Stimulated activated CD4-positive, alpha-beta T cell treated with anti-CD3 and anti-CD28 coated beads, TNF-alpha, amount 100 ng/mL, for 24 hours (primary cell): Measurements from ENCODE around the gene IQCN.

Source experiments
- DNase-seq, 3 experiments: peaks; one replicate each; pipeline ENCODE4 v3.0.0-alpha.2; 2020; ENCODE audit warnings: low read depth in 3 of 3

IQCN gene

DNA sequence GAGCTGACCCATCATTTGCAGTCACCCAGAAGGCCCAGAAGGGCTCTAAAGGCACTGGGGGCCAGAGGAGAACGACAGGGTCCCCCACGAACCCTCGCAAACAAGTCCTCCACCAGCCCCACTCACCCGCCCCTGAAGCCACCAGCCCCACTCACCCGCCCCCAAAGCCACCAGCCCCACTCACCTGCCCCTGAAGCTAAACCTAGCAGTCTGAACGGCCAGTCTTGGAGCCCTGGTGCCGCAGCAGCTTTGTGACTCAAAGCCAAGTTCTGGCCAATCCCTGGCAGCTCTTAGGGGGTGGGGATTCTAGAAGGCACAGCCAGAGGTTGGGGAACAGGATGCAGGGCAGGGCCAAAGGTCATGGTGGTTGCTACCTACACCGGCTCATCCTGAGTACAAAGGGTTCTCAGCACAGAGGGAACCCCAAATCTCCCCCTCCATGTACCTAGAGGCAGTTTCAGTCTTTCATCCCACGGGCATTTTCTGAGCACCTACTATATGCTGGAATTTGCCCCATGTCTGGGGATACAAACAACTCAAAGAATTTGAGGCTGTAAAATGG lies at the start of gene IQCN:
TSS of gene IQCN (minus strand) at position 234 of the 562 bp plus-strand sequence. CDS start 4,974 bp downstream, outside the sequence.
- no peak for DNase-seq

DNA sequence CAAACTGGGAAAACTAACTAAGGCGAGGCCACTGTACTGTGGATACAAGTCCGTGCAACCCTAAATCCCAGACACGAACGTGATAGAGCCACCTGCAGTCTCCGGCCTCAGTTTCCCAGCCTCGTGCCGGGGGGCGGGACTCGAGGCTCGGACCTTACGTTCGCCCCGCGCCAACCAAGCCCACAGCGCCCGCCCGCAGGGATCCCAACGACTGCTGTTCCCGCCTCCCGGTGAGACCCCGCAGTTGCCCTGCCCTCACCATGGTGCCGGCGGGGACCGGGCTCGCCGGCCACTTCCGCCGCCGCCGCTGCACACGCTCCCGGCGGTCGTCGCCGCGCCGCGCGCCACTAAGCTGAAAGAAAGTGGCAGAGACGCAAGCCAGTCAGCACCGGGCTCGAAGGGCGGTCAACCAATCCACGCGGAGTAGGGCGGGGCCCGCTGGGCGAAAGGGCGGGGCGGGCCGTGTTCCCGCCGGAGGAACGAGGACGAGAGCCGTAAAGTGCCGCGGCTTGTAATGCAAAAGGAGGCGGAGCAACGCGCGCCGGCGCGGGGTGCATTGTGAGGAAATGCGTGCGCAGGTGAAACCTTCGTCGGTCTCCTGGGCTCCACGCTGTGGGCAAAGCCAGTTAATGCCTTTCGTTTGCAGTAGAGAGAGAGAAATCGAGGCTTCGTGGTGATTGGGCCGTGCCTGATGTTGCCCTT lies 48.7 kb upstream of the IQCN start, which contains the start of gene LSM4:
TSS of gene LSM4 (minus strand) at position 318 of the 702 bp plus-strand sequence. CDS start at position 262, 56 bp downstream.
- peak; percentile 98 to 100 (median 99) for DNase-seq

- peak in 1 of 3 experiments; percentile 58 for DNase-seq
Measured at GRCh38 chr19:18322318-18322758, 48.1 kb upstream of the IQCN start.

GRCh38 chr19:18321734-18322102 lies 47.5 kb upstream of the IQCN start:
- no peak for DNase-seq

DNA sequence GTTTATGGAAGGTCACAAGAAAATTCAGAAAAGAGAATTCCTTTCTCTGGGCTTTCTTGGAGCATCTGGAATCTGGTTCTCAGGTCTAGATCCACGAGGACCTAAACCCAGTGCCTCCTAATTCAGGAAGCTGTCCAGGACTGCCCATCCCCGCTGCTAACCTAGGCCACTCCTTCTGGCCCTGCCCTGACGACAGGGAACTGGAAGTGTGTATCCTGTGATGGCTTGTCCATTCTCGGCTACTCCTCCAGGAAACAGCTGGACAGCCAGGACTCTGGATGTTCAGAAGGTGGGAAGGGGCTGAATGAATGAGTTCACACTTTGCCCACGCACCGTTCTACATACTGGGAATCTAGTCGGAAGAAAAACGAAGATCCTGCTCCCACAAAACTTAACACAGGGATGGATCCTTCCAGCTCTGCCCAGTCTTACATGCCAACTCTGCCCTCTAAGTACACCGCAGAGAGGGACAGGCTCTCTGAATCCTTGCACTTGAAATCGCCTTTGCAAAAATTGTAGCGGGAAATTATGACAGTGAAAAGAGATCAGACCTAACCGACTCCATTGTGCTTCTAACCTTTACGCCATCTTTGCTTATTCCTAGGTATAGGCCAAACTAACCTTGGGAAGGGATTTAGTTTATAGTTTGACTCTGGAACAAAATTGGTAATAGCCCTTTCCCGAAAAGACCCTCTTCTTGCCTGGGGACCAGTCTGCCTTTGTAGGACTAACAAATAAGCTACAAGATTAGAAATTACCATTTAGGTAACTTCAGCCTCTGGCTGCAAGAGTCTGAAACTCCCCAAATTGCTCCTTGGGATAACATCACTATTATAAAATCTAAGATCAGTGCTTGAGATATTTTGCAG lies 46.8 kb upstream of the IQCN start:
- no peak for DNase-seq

- DNase-seq, result no peak
Measured at GRCh38 chr19:18319591-18320135, 45.4 kb upstream of the IQCN start.

GRCh38 chr19:18317961-18318800 lies 43.9 kb upstream of the IQCN start:
- DNase-seq, result no peak

GRCh38 chr19:18313398-18313797 lies 39.1 kb upstream of the IQCN start:
- DNase-seq, result no peak

GRCh38 chr19:18312092-18312534 lies 37.9 kb upstream of the IQCN start:
- DNase-seq, result no peak

- DNase-seq, result no peak
Measured at GRCh38 chr19:18311502-18312091, 37.3 kb upstream of the IQCN start.

DNA sequence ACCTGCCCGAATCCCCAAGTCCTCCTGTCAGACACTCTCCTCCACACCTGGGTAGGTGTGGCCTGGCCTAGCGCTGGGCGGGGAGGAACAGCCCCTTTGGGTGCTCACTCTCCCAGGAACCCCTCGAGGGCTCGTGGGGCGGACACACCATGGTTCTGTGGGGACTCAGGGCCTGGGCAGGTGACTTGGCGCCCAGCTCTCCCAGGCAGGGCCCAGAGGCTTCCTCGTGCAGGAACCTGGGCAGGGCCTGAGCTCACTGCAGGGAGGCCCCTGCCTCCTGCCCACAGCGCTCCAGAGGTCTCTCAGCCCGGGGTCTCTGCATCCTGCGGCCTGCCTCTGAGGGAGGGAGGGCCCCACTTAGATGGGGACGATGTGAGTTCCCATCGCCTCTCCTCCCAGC lies 36.7 kb upstream of the IQCN start:
- no peak for DNase-seq

DNA sequence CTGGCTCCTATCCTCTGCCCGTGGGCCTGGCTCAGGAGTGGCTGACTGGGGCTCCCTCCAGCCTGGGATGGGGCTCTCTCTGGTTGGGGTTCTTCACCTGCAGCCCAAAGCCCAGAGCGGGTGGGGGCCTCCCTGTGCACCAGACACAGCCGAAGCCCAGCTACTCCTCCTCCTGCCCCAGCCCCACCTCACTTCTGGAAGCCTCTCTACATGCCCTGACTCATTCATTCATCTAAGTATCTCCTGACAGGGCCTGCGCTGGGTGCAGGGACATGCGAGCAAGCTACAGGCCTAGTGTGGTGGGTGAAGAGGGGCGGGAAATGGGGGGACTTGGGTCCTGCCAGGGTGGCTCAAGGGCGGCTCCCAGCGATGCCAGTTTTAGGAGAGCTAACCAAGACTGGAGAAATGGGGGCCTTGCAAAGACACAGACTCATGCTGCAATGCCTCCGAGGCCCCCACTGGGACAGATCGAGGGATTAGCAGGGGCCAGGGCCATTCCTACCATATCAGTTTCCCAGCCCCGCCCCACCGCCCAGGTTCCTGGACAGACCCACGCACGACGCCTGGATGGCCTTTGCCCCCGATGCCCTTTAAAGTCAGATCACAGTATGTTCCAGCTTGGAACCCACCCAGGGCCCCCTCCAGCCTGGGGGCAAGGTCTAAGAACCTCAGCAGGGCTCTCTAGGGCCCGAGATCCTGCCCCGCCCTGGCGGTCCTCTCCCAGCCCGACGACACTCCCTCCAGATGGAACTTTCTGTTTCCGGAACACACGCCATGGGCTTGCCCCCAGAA lies 36.1 kb upstream of the IQCN start:
- no peak for DNase-seq

GRCh38 chr19:18309525-18310064 lies 35.3 kb upstream of the IQCN start:
- DNase-seq, result no peak

- DNase-seq, result no peak
Measured at GRCh38 chr19:18308948-18309325, 34.7 kb upstream of the IQCN start.

DNA sequence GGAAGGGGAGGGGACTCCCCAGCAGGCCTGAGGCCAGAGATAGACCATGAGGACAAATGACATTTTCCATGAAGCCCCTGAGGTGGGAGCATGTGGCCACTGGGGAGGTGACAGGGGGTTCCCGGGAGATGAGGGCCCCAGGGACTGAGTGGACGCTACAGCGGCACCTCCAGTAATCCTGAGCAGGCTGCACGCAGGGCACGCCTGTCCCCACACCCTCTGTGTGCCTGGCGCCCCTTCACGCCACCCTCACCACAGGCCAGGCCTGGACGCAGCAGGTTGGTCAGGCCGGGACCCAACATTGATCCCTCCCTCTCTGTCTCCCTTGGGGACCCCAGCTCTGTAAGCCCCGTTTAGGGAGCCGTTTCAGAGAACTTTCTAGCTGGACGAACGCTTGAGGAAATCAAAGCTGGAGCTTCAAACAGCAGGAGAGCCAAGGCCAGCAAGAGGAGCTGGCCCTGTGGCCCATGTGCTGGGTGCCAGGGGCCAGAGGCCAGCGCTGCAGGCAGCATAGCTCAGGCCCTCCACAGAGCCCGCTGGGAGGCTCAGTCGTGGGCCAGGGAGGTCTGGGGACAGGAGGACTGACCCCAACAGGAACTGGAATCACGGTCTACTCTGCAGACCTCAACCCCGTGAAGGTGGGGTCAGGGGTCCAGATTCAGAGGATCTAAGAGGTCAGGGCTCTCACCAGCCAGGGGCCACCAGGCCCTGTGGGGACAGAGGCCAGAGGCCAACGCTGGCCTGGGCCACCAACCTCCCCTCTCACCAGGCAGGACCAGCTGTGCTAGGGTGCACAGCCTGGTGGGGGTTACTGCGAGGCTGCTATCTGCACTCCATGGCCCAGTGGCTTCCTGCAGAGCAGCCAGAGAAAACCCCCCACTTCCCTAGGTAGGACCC lies 34.0 kb upstream of the IQCN start:
- no peak for DNase-seq

DNA sequence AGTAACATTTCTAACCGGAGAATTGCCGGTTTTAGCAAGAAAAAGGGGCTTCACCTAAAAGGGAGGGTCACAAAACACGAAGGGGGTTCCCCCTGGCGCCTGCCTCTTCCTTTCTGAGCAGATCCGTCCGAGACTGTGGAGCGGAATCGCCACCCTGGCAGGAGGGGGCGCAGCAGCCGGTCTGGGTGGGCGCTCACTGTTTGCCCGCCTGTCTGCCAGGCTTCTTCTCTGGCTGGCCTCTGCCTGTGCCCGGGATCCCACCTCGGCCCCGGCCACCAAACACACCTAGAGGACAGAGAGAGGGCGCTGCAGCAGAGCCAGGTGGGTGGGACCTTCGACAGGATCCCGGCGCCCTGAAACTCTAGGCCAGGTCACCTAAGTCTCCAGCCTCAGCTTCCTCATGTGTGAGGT lies 33.0 kb upstream of the IQCN start:
- no peak for DNase-seq

GRCh38 chr19:18306888-18307260 lies 32.6 kb upstream of the IQCN start:
- DNase-seq, result no peak

DNA sequence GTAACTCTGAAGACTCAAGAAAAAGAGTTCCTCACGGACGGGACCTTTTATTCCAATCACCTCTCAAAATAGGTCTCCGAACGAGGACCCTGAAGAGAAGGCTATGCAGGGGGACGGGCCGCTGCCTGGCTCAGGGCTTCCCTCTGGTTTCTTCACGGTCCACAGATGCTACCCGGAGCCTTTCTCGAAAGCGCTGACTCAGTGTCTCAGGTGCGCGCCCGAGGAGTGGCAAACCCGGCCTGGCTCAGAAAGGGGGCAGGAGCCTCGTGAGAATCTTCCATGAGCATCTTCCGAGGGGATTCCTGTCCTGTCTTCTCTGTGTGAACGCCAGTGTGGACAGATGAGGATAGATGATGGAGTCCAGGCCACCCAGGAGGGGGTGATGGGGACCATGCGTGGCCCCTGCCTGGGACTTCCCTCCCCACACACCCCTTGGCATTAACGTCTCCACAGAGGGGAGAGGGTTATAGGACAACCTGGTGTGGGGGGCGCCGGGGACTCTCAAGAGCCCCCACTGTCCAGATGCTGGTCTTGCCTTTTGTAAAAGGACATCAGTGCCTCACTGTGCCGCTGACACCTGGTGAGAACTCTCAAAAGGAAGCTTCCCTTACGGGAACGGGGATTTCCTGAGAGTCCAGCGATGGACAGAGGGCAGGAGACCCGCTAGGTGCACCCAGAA lies 32.1 kb upstream of the IQCN start:
- DNase-seq, result no peak
